Measurements from ENCODE around the gene LRRC17. TPM values are rescaled to one million over a fixed set of nuclear protein-coding genes. Genes with fewer than 3 reads are reported as not detected.
"Not testable (repeated sequence)": the region's sequence is repeated elsewhere in the genome, so short reads cannot be mapped to it uniquely, and the experiment has no call there.

The LRRC17 gene
- total RNA-seq, 1 donor from 2014 or later = 38.0 TPM

DNA sequence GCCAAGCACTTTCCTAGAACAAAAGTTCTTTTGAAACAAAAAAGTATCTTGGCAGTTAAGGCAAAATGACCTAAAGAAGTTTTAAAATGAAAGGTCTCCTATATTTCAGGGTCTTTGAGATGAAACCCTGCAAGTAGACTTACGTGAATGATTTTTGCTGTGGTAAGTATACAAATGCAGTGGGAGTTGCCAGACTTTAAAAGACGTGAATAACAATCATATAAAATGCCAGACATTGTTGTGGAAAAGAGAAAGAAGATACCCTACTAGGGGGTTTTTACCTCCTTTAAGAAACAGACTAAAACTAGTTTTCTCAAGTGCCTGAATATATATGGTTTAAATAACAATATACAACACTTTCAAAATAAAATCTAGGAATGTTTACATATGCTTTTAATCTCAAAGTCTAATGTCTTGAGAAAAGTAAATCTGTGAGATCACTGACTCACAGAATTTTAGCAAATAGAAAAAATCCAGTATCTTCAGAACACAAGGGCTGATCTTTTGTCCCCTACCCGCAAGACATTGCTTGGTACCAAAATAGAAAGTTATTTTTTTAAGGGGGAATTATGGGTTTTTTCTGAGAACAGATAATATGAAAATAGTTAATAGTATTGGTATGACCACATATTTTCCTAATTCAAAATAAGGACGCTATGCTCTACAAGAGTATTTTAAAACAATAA, 29.5 kb downstream of the LRRC17 start:
- no peak for DNase-seq

DNA sequence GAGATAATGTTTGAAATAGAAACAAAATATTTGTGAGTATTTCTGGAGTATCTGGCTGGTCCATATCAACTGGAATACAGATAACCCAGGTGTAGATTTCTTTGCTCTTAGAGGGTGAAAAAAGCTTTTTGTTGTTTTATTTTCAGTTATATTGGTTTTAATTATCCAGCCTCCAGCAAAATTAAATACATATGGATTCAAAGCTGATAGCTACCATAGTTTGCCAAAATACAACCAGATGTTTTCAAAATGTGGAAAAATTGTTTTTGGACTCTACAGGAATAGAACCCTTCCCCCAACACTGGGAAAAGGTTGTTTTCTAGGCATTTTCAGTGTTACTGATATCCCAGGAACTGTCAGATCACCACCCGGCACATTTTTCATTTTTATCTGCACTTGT, 30.1 kb downstream of the LRRC17 start:
- DNase-seq = no peak

DNA sequence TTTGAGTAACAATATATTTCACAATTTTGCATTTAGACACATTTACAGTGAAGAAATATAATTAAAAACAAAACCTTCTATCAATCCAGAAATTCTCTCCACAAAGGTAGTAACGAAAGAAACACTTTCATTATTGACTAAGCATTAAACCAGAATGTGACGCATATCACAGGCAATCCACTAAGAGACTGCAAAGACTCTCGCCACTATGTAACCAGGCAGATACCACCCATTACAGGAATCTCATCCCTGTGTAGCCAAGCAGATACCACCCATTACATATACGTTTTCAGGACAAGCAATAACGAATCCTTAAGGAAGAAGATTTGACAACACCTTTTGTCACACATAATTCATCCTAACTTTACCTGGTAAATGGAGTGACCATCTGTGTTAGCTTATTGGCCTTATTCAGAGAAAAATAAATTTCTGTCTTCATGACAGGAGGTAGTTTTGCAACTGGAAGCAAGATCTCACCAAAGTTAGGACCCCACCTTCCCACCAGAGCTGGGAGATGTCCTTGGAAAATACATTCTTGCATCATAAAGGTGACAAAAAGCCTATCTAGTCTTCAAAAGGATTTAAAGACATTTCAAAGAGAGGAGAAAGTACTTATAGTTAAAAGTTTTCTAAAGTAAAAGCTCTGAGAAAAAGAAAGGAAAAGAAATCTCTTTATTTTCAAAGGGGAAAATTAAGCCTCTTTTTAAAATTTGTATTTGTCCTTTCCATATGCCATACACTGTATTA, 30.8 kb downstream of the LRRC17 start:
- DNase-seq = no peak

DNA sequence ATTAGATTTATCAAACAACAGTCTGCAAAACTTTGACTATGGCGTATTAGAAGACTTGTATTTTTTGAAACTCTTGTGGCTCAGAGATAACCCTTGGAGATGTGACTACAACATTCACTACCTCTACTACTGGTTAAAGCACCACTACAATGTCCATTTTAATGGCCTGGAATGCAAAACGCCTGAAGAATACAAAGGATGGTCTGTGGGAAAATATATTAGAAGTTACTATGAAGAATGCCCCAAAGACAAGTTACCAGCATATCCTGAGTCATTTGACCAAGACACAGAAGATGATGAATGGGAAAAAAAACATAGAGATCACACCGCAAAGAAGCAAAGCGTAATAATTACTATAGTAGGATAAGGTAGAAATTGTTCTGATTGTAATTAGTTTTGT, 31.4 kb downstream of the LRRC17 start:
- no peak for DNase-seq

DNA sequence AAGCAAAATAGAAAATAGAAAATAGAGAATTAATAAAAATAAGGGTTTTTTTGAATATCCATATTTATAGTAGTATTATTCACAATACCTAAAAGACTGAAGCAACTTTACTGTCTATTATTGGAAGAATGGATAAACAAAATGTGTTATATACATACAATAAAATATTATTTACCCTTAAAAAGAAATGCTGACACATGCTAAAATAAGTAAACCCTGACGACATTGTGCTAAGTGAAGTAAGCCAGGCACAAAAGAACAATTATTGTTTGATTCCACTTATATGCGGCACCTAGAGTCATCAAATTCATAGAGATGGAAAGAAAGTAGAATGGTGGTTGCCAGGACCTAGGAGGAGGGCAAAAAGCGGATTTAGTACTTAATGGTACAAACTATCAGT, 39.0 kb downstream of the LRRC17 start:
- no peak for DNase-seq

DNA sequence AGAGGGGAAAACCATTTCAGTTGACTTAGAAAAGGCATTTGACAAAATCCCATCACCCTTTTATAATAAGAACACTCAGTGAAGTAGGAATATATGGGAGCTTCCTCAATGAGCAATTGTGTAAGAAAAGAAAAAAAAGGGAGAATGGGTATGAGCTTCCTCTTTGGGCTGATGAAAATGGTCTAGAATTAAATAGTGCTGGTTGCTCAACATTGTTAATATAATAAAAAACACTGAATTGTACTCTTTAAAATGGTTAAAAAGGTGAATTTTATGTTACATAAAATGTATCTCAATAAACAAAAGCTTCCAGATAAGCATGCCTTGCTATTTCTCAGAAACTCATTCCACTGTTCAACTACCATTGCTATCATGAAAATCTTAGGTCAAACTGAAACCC, 40.6 kb downstream of the LRRC17 start:
- no peak for DNase-seq

DNA sequence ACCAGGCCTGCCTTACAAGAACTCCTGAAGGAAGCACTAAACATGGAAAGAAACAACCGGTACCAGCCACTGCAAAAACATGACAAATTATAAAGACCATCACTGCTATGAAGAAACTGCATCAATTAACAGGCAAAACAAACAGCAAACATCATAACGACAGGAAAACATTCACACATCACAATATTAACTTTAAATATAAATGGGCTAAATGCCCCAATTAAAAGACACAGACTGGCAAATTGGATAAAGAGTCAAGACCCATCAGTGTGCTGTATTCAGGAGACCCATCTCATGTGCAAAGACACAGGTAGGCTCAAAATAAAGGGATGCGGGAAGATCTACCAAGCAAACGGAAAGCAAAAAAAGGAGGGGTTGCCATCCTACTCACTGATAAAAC, 41.6 kb downstream of the LRRC17 start:
- not testable (repeated sequence) for DNase-seq

DNA sequence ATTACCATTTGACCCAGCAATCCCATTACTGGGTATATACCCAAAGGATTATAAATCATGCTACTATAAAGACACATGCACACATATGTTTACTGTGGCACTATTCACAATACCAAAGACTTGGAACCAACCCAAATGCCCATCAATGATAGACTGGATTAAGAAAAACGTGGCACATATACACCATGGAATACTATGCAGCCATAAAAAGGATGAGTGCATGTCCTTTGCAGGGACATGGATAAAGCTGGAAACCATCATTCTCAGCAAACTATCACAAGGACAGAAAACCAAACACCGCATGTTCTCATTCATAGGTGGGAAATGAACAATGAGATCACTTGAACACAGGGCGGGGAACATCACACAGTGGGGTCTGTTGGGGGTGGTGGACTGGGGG, 45.2 kb downstream of the LRRC17 start:
- not testable (repeated sequence) for DNase-seq

DNA sequence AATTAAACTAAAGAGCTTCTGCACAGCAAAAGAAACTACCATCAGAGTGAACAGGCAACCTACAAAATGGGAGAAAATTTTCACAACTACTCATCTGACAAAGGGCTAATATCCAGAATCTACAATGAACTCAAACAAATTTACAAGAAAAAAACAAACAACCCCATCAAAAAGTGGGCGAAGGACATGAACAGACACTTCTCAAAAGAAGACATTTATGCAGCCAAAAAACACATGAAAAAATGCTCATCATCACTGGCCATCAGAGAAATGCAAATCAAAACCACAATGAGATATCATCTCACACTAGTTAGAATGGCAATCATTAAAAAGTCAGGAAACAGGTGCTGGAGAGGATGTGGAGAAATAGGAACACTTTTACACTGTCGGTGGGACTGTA, 49.2 kb downstream of the LRRC17 start:
- not testable (repeated sequence) for DNase-seq

DNA sequence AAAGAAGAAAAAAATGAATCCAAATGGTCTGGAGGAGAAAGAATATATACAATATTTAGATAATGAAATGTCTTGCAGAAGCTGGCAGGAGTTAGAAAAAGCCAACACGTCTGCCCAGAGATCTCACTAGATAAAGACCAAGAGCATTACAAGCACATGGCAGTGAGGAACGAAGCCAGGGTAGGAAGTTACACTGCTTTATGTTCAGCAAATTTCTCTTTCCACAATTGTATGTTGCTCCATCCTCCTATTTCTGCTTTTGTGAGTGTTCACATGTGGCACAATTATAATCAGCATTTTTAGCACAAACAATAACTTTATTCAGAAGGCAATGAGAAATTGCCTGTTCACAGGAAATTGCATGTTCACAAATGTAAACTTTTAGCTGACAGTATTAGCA, 53.7 kb downstream of the LRRC17 start:
- no peak for DNase-seq

DNA sequence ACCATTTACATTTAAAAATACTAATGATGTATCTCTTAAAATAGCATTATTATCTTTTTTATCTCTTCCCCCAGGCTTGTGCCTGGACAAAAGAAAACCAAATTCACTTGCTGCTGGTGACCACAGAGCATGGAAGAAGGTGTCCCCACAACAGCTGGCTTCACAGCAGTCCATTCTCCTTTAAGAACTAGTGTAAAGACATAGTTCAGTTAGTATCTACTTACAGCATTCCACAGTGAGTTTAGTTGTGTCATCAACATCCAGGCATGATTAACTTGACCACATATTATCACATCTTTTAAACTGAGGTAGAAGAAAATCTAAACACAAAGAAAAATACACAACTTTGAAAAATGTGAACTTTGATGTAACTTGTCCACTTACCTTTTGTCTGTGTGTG, 55.0 kb downstream of the LRRC17 start:
- DNase-seq = no peak

DNA sequence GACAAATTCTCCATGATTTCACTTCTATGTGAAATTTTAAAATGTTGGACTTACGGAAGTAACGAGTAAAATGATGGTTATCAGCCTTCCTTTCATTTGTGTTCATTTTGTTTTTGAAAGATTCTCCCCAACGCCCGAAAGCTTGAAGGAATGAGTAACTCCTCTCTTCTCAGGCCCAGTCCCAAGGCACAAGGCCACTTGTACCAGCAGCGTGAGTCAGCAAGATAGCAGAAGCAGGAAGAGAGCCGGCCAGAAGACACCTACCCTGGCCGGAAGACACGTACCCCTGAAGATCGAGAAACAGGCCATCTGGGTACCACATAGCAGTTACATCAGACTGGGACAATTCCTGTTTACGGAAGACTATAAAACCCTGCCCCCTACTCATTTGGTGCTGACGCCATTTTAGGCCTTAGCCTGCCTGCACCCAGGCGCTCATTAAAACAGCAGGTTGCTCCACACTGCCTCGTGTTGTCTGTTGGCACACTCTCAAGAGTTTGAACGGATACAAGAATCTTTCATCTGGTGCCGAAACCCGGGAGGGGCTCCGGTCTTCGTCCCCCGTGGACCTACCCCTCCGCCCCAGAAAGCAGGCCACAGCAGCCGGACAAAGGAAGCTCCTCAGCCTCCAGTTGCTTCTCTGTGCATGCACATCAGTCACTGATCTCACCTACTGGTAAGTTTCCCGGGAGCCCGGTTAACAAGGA, 60.4 kb downstream of the LRRC17 start:
- no peak for DNase-seq

DNA sequence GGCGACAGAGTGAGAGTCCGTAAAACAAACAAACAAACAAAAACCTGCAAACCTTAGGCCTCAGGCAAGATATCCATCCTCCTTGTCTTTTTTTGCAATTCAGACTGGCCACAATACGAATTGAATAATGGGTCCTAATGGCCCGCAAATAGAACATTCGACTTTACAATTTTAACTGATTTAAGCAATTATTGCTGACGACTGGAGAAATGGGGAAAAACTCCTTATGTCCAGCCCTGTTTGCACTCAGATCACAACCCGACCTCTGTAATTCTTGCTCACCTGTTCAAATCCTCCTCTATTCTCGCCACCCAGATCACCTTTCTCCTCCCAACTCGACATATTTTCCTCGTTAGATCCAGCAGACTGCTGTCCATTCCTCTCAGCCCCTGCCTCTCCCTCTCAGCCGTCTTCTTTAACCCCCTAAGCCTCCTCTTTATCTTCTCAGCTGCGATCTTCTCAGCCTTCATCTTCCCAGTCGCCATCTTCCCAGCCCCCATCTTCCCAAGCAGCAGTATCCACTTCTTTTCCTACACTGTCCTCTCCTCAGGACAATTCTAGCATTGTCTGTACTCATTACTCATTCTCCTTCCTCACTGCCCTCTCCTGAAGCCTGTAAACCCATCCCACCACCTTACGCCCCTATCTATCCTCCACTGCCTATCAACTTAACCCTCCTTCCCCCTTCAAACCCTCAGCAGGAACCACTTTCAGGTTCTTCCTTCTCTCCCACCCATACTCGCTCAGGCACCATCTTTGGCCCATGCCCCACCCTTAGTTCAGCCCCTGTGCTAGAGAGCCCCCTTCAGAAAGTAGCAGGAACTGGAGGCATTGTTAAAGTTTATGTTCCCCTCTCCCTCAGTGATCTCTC, 61.8 kb downstream of the LRRC17 start:
- DNase-seq = no peak

DNA sequence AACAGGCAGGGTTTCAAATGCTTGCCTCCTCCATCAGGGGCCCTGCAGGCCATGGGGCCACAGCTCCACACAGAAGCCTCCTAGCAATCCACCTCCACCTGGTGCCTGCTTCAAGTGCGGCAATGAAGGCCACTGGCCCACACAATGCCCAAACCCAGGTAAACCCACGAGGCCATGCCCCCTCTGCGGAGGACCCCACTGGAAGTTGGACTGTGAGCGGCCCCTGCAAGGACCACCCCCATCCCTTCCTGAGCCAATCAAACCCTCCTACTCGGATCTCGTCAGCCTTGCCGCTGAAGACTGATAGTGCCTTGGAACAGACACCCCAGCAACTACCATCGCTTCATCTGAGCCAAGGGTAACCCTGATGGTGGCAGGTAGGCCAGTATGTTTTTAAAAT, 63.1 kb downstream of the LRRC17 start:
- DNase-seq = no peak

DNA sequence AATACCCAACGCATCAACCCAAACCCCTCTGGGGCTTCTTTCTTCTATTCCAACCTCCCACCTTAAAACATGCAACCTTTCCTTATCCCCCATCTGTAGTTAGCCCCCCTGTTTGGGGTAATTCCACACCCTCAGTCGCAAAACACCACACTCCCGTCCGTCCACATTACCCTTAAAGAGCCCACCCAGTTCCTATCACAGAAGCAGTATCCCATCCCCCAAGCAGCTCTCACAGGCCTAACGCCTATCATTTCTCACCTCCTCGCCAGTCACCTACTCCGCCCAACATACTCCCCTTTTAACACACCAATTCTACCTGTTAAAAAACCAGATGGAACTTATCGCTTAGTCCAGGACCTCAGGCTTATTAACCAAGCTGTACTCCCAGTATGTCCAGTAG, 63.7 kb downstream of the LRRC17 start:
- DNase-seq = no peak

DNA sequence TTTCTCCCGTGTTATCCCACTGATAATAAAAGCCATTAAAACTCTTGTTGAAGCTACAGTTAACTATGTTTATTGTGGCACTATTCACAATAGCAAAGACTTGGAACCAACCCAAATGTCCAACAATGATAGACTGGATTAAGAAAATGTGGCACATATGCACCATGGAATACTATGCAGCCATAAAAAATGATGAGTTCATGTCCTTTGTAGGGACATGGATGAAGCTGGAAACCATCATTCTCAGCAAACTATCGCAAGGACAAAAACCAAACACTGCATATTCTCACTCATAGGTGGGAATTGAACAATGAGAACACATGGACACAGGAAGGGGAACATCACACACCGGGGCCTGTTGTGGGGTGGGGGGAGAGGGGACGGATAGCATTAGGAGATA, 64.8 kb downstream of the LRRC17 start:
- not testable (repeated sequence) for DNase-seq

DNA sequence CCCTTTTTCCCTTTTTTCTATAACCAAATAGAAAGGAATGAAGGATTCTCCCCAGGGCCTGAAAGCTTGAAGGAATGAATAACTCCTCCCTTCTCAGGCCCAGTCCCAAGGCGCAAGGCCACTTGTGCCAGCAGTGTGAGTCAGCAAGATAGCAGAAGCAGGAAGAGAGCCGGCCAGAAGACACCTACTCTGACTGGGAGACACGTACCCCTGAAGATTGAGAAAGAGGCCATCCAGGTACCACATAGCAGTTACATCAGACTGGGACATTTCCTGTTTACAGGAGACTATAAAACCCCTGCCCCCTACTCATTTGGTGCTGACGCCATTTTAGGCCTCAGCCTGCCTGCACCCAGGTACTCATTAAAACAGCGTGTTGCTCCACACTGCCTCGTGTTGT, 65.5 kb downstream of the LRRC17 start:
- DNase-seq = no peak

DNA sequence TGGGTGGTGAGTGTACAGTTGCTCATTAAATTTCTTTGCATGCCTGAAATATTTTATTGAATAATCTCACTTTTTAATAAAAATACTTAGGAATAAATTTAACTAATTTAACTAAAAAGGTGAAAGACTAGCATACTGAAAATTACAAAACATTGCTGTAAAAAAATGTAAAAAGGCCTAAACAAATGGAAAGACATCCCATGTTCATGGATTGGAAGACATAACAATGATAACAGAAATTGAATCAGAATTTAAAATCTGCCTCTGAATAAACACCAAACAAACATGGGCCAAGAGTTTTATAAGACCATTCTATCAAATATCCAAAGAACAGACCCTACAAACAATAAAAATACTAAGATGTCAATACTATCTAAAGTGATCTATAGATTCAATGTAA, 66.9 kb downstream of the LRRC17 start:
- DNase-seq = no peak

DNA sequence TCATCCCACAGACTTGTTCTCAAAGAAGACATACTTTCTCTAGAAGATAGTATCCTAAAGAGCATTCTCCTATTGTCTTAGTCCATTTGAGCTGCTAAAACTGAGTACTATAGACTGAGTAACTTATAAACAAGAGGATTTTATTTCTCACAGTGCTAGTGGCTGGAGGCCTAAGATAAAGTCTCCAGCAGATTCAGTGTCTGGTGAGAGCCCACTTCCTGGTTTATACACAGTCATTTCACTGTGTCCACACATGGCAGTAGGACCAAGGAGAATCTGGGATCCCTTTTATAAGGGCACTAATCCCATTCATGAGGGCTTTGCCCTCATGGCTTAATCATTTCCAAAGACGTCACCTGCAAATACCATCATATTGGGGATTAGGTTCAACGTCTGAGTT, 68.7 kb downstream of the LRRC17 start:
- DNase-seq = no peak

DNA sequence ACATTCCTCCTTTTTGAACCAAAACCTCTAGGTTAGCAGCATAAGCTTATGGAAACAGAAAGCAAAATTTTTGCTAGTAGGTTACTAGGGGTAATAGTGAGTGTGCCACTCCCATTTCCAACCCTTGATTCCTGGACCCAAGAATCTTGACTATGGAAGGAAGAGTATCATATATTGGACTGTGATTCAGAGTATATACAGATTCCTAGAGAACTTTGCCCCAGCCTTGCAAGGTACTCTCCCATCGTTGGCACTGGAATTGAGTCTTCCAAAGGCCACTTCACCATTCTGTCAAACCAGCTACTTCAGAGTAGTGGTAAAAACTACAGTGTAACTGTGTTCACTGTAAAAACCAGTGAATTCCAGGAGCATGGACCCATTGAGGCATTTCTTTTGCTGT, 69.4 kb downstream of the LRRC17 start:
- DNase-seq = no peak

DNA sequence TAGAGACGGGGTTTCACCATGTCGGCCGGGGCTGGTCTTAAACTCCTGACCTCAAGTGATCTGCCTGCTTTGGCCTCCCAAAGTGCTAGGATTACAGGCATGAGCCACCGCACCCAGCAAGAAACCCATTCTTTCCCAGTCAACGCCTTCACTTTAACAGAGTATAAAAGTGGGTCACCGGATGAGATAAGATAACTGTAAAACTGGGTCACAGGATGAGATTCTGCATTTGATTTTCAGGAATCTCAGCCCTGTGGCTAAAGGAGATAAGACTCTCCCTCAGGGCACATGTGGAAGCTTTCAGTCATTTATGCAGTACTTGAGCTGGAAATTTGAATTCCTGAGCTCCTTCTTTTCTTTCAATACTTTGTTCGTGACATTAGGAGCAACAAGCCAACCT, 70.8 kb downstream of the LRRC17 start:
- DNase-seq = no peak

DNA sequence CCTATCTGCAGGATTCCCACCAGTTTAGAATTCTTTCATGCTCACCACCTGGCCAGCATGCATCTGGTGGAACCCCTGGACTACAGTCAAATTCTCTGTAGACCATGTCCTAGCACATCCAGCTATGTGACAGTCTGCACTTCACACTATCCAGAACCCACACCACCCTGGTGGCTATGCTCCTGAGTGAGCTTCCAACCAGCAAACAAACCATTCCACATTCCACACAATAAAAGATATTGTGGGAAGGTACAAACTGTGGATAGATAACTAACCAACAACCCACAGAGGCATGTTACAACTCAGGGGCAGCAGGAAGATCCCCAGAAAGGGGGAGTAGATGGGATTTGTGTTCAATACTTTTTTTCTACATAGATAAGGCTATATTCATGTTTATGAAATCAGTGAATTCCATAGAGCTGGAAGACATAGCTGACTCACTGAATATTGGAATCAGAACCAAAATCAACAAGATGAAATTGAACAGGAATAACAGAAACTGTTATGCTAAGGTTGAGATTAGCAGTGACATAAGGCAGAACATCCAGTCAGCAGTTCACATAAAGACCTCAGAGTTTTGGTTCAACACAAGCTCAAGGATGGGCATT, 72.5 kb downstream of the LRRC17 start:
- no peak for DNase-seq

Measured in tongue (tissue), 2 donors.